Measurements from ENCODE around the gene SEZ6L.

Gene SEZ6L

GRCh38 chr22:26431261-26431995, 262.2 kb downstream of the SEZ6L start:
- no peak for DNase-seq

- DNase-seq: no peak
Measured at GRCh38 chr22:26432619-26433311, 263.5 kb downstream of the SEZ6L start.

Measured in NCI-H82 (cell line).